HepG2 (cell line): ENCODE results near the gene YPEL3. TPM values are rescaled to one million over a fixed set of nuclear protein-coding genes. Genes with fewer than 3 reads are reported as not detected.

ENCODE experiments used
- ARHGAP35 ChIP-seq: sonication (generic); formaldehyde crosslinking; IDR thresholded peaks from 2 replicates; pipeline ENCODE4 v1.9.0; 2022; ENCODE audit warnings: mild to moderate bottlenecking, inconsistent platforms, moderate library complexity, missing genetic modification reagents, borderline replicate concordance
- CBX1 ChIP-seq: IDR thresholded peaks from one replicate; pipeline ENCODE4 v1.6.1; 2016; ENCODE audit warnings: antibody characterized with exemption, low read depth
- ETV5 ChIP-seq: IDR thresholded peaks from 2 replicates; pipeline ENCODE4 v1.6.1; 2018; ENCODE audit warnings: missing biosample characterization, missing genetic modification reagents, inconsistent platforms, borderline replicate concordance
- HOXA9 ChIP-seq: sonication (generic); formaldehyde crosslinking; IDR thresholded peaks from 2 replicates; pipeline ENCODE4 v1.8.1; 2022; ENCODE audit warnings: missing genetic modification reagents, mild to moderate bottlenecking, moderate library complexity, borderline replicate concordance
- ISL2 ChIP-seq: sonication (generic); formaldehyde crosslinking; IDR thresholded peaks from 2 replicates; pipeline ENCODE4 v1.5.0; 2020; ENCODE audit warnings: missing genetic modification reagents
- KLF16 ChIP-seq, 2 experiments: sonication (generic) in 1 of 2; formaldehyde crosslinking in 1 of 2; IDR thresholded peaks; 2 replicates each; pipeline versions ENCODE4 v1.6.1 to v1.8.0; 2016 to 2023; ENCODE audit warnings: missing genetic modification reagents in 2 of 2, missing compliant biosample characterization in 1 of 2
- MAF1 ChIP-seq: sonication (generic); formaldehyde crosslinking; IDR thresholded peaks from 2 replicates; pipeline ENCODE4 v1.5.0; 2020; ENCODE audit warnings: missing genetic modification reagents, borderline replicate concordance
- MAFK ChIP-seq, 2 experiments: IDR thresholded peaks in 1 of 2; conservative IDR thresholded peaks in 1 of 2; 2 replicates each; pipeline ENCODE4 v1.6.1; 2011; ENCODE audit warnings: improper control_type of control experiment in 2 of 2, low read length in 2 of 2
- RXRB ChIP-seq: IDR thresholded peaks from 2 replicates; pipeline ENCODE4 v1.6.1; 2016; ENCODE audit warnings: borderline replicate concordance, missing genetic modification reagents, missing compliant biosample characterization
- ZC3H13 ChIP-seq: sonication (generic); formaldehyde crosslinking; IDR thresholded peaks from 2 replicates; pipeline ENCODE4 v1.8.1; 2023; ENCODE audit warnings: mild to moderate bottlenecking, missing genetic modification reagents, moderate library complexity
- ZFP62 ChIP-seq: sonication (generic); formaldehyde crosslinking; IDR thresholded peaks from 2 replicates; pipeline ENCODE4 v1.4.0; 2020; ENCODE audit warnings: missing genetic modification reagents
- ZNF101 ChIP-seq: sonication (generic); formaldehyde crosslinking; IDR thresholded peaks from 2 replicates; pipeline ENCODE4 v1.4.0; 2020; ENCODE audit warnings: mild to moderate bottlenecking, low read depth, missing genetic modification reagents, borderline replicate concordance
- ZNF124 ChIP-seq: sonication (generic); formaldehyde crosslinking; IDR thresholded peaks from 2 replicates; pipeline ENCODE4 v1.4.0; 2020; ENCODE audit warnings: missing genetic modification reagents
- ZNF253 ChIP-seq: sonication (generic); formaldehyde crosslinking; IDR thresholded peaks from 2 replicates; pipeline ENCODE4 v1.8.0; 2022; ENCODE audit warnings: mild to moderate bottlenecking, missing genetic modification reagents, borderline replicate concordance
- ZNF260 ChIP-seq: sonication (generic); formaldehyde crosslinking; IDR thresholded peaks from 2 replicates; pipeline ENCODE4 v1.4.0; 2020; ENCODE audit warnings: missing genetic modification reagents, low read depth, mild to moderate bottlenecking, borderline replicate concordance
- ZNF3 ChIP-seq: IDR thresholded peaks from 2 replicates; pipeline ENCODE4 v1.7.0; 2017; ENCODE audit warnings: inconsistent platforms
- ZNF547 ChIP-seq: sonication (generic); formaldehyde crosslinking; IDR thresholded peaks from 2 replicates; pipeline ENCODE4 v1.5.1; 2020; ENCODE audit warnings: mild to moderate bottlenecking, missing genetic modification reagents
- ZNF605 ChIP-seq: sonication (generic); formaldehyde crosslinking; IDR thresholded peaks from 2 replicates; pipeline ENCODE4 v1.8.0; 2022; ENCODE audit warnings: mild to moderate bottlenecking, missing genetic modification reagents
- ZNF883 ChIP-seq: sonication (generic); formaldehyde crosslinking; IDR thresholded peaks from 2 replicates; pipeline ENCODE4 v1.5.1; 2020; ENCODE audit warnings: mild to moderate bottlenecking, missing genetic modification reagents; ENCODE audit errors: not compliant biosample characterization
- ZNF891 ChIP-seq: sonication (generic); formaldehyde crosslinking; IDR thresholded peaks from 2 replicates; pipeline ENCODE4 v1.5.0; 2020; ENCODE audit warnings: mild to moderate bottlenecking, missing genetic modification reagents
- polyA plus RNA-seq, 8 experiments: library from polyadenylated mRNA; depleted of rRNA in 3 of 8; stranded (reverse) in 7 of 8; unstranded in 1 of 8; fragments of >200 nt; fragmentation: Illumina TruSeq in 4 of 8; extraction: Trizol in 4 of 8; gene quantifications; 2 replicates each; pipeline versions ENCODE4 v1.2.1 to v1.2.3, GENCODE V29; 2011 to 2016; ENCODE audit warnings: low read depth in 4 of 8, missing spikeins in 1 of 8, mixed read lengths in 1 of 8; ENCODE audit not compliant: insufficient read depth in 1 of 8
- total RNA-seq, 5 experiments: library from RNA; depleted of rRNA; stranded (reverse); fragments of >200 nt; fragmentation: Illumina TruSeq; extraction: Trizol; gene quantifications; 2 replicates each; pipeline ENCODE4 v1.2.3, GENCODE V29; 2016; ENCODE audit warnings: low read depth in 1 of 5
- TF ChIP-seq, protein P1 (sequence below): sonication (generic); formaldehyde crosslinking; IDR thresholded peaks from 2 replicates; pipeline ENCODE4 v1.4.0; 2020; ENCODE audit warnings: missing genetic modification reagents, borderline replicate concordance
- TF ChIP-seq, protein P2 (sequence below): sonication (generic); formaldehyde crosslinking; IDR thresholded peaks from 2 replicates; pipeline ENCODE4 v1.5.0; 2020; ENCODE audit warnings: mild to moderate bottlenecking, missing genetic modification reagents, moderate library complexity
- TF ChIP-seq, protein P3 (sequence below): sonication (generic); formaldehyde crosslinking; IDR thresholded peaks from 2 replicates; pipeline ENCODE4 v1.4.0; 2020; ENCODE audit warnings: missing genetic modification reagents, borderline replicate concordance

YPEL3 gene
- total and polyA plus RNA-seq, 2 of the 13 experiments (the other 11 are each of a cell fraction or from before 2014, with no cell fraction given): 5.4 to 47.0 TPM

DNA sequence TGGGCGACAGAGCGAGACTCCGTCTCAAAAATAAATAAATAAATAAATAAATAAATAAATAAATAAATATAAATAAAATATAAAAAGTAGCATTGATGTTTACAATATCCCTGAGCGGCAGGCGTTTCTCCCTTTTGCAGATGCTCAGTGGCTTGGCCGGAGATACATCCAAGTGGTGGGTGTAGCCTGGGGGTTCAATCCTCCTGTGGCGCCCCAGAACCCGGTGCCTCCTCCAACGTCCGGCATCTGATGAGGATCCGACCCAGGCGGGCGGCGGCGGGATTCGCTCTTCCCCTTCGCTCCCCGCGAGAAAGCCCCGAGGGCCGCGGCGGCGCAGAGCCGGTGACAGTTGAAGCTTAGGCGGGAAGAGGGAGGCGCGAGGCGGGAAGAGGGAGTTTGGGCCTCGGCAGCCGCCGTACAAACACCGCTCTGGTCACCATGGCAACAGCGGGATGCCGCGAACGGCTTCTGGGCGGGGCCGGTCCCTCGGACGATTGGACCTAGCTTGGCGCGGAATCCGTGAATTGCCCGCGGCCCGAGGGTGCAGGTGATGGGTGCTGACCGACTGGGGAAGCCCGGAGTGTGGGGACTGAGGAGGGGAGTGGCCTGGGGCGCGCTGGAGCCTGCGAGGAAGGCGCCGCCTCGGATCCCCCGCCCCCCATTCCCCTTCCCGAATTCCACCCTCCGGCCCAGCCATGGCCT, 43.2 kb downstream of the YPEL3 start (continued):
- TF ChIP-seq, protein P1, sequence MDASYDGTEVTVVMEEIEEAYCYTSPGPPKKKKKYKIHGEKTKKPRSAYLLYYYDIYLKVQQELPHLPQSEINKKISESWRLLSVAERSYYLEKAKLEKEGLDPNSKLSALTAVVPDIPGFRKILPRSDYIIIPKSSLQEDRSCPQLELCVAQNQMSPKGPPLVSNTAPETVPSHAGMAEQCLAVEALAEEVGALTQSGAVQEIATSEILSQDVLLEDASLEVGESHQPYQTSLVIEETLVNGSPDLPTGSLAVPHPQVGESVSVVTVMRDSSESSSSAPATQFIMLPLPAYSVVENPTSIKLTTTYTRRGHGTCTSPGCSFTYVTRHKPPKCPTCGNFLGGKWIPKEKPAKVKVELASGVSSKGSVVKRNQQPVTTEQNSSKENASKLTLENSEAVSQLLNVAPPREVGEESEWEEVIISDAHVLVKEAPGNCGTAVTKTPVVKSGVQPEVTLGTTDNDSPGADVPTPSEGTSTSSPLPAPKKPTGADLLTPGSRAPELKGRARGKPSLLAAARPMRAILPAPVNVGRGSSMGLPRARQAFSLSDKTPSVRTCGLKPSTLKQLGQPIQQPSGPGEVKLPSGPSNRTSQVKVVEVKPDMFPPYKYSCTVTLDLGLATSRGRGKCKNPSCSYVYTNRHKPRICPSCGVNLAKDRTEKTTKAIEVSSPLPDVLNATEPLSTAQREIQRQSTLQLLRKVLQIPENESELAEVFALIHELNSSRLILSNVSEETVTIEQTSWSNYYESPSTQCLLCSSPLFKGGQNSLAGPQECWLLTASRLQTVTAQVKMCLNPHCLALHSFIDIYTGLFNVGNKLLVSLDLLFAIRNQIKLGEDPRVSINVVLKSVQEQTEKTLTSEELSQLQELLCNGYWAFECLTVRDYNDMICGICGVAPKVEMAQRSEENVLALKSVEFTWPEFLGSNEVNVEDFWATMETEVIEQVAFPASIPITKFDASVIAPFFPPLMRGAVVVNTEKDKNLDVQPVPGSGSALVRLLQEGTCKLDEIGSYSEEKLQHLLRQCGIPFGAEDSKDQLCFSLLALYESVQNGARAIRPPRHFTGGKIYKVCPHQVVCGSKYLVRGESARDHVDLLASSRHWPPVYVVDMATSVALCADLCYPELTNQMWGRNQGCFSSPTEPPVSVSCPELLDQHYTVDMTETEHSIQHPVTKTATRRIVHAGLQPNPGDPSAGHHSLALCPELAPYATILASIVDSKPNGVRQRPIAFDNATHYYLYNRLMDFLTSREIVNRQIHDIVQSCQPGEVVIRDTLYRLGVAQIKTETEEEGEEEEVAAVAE (CRISPR knock-in tag): peak; percentile 84; the same call in 1 of the 2 replicates
- TF ChIP-seq ETV5 (CRISPR knock-in tag) (peak; percentile 80), ISL2 (CRISPR knock-in tag) (peak; percentile 69), ZNF883 (CRISPR knock-in tag) (peak; percentile 95), MAFK (conservative IDR thresholded peaks at IDR 0.05 in 1 of 2, IDR thresholded peaks at IDR 0.05 in 1 of 2; ENCODE audit: low read length in 2 of 2) (no peak), ZNF253 (CRISPR knock-in tag) (peak; percentile 83), KLF16 (CRISPR knock-in tag; IDR thresholded peaks at IDR 0.05) (peak; percentile 95 to 97), MAF1 (CRISPR knock-in tag) (no peak; the same call in 1 of the 2 replicates), ARHGAP35 (CRISPR knock-in tag) (peak; percentile 96), CBX1 (peak; percentile 80), ZNF3 (CRISPR knock-in tag) (no peak), RXRB (CRISPR knock-in tag) (peak; percentile 78), ZFP62 (CRISPR knock-in tag) (no peak), ZNF547 (CRISPR knock-in tag) (peak; percentile 97), ZNF124 (CRISPR knock-in tag) (peak; percentile 98), ZNF605 (CRISPR knock-in tag) (peak; percentile 99), HOXA9 (CRISPR knock-in tag) (peak; percentile 97), ZC3H13 (CRISPR knock-in tag) (peak; percentile 98), ZNF260 (no peak), ZNF101 (CRISPR knock-in tag) (peak; percentile 69; the same call in 1 of the 2 replicates), ZNF891 (CRISPR knock-in tag) (peak; percentile 98)
- TF ChIP-seq, protein P2, sequence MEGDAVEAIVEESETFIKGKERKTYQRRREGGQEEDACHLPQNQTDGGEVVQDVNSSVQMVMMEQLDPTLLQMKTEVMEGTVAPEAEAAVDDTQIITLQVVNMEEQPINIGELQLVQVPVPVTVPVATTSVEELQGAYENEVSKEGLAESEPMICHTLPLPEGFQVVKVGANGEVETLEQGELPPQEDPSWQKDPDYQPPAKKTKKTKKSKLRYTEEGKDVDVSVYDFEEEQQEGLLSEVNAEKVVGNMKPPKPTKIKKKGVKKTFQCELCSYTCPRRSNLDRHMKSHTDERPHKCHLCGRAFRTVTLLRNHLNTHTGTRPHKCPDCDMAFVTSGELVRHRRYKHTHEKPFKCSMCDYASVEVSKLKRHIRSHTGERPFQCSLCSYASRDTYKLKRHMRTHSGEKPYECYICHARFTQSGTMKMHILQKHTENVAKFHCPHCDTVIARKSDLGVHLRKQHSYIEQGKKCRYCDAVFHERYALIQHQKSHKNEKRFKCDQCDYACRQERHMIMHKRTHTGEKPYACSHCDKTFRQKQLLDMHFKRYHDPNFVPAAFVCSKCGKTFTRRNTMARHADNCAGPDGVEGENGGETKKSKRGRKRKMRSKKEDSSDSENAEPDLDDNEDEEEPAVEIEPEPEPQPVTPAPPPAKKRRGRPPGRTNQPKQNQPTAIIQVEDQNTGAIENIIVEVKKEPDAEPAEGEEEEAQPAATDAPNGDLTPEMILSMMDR (CRISPR knock-in tag): no peak; the same call in 1 of the 2 replicates
- TF ChIP-seq, protein P3, sequence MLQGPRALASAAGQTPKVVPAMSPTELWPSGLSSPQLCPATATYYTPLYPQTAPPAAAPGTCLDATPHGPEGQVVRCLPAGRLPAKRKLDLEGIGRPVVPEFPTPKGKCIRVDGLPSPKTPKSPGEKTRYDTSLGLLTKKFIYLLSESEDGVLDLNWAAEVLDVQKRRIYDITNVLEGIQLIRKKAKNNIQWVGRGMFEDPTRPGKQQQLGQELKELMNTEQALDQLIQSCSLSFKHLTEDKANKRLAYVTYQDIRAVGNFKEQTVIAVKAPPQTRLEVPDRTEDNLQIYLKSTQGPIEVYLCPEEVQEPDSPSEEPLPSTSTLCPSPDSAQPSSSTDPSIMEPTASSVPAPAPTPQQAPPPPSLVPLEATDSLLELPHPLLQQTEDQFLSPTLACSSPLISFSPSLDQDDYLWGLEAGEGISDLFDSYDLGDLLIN (CRISPR knock-in tag): peak; percentile 100
